ENCODE measurements around the gene CCDC120. TPM values are rescaled to one million over a fixed set of nuclear protein-coding genes. Genes with fewer than 3 reads are reported as not detected.

Gene CCDC120
- polyA plus RNA-seq, 1 donor from 2014 or later = 3.1 TPM

DNA sequence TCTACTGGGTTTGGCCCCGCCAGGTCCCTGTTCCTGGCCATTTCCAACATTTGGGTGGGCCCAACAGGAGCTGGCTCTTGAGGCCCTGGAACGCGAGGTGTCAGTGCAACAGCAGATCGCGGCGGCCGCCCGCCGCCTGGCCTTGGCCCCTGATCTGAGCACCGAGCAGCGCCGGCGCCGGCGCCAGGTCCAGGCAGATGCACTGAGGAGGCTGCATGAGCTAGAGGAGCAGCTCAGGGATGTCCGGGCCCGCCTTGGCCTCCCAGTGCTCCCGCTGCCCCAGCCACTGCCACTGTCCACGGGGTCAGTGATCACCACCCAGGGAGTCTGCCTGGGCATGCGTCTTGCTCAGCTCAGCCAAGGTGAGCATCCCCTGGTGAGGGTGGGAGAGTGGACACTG, 5.5 kb downstream of the CCDC120 start:
- Histone ChIP-seq H3K4me3 (ENCODE audit: low read length) (no peak overlapping the region), H3K9me2 (ENCODE audit: insufficient read depth, low read length) (no peaks in the 10 kb centered on the region), H3K9ac (ENCODE audit: low read length) (no peak overlapping the region), H3K27ac (ENCODE audit: low read length) (no peak overlapping the region), H3F3A (ENCODE audit: insufficient read depth, low read length, poor library complexity, severe bottlenecking) (no peaks in the 10 kb centered on the region), H3K9me3 (ENCODE audit: low read length) (no peaks in the 10 kb centered on the region), H3K79me2 (replicated peaks; ENCODE audit: insufficient read depth, low read length) (no peaks in the 10 kb centered on the region), H3K36me3 (ENCODE audit: insufficient read depth, low read length) (no peaks in the 10 kb centered on the region), H3K27me3 (ENCODE audit: insufficient read depth, low read depth, low read length) (no peaks in the 10 kb centered on the region), H4K20me1 (ENCODE audit: insufficient read depth) (no peaks in the 10 kb centered on the region), H2AFZ (ENCODE audit: low read depth, low read length) (no peak overlapping the region), H3K4me2 (ENCODE audit: low read length) (no peak overlapping the region)
- TF ChIP-seq EZH2 (IDR thresholded peaks at IDR 0.05; ENCODE audit: borderline replicate concordance, insufficient read depth, low read length, poor library complexity, severe bottlenecking) (no peak), POLR2AphosphoS5 (IDR thresholded peaks at IDR 0.05) (no peak), RAD21 (conservative IDR thresholded peaks at IDR 0.05) (no peak), SMC3 (conservative IDR thresholded peaks at IDR 0.05; ENCODE audit: poor library complexity) (no peak), EP300 (conservative IDR thresholded peaks at IDR 0.05; ENCODE audit: poor library complexity, severe bottlenecking) (no peak), TAF1 (IDR thresholded peaks at IDR 0.05; ENCODE audit: low read depth) (no peak), MXI1 (conservative IDR thresholded peaks at IDR 0.05; ENCODE audit: poor library complexity, severe bottlenecking) (no peak)
- TF ChIP-seq, protein P1, sequence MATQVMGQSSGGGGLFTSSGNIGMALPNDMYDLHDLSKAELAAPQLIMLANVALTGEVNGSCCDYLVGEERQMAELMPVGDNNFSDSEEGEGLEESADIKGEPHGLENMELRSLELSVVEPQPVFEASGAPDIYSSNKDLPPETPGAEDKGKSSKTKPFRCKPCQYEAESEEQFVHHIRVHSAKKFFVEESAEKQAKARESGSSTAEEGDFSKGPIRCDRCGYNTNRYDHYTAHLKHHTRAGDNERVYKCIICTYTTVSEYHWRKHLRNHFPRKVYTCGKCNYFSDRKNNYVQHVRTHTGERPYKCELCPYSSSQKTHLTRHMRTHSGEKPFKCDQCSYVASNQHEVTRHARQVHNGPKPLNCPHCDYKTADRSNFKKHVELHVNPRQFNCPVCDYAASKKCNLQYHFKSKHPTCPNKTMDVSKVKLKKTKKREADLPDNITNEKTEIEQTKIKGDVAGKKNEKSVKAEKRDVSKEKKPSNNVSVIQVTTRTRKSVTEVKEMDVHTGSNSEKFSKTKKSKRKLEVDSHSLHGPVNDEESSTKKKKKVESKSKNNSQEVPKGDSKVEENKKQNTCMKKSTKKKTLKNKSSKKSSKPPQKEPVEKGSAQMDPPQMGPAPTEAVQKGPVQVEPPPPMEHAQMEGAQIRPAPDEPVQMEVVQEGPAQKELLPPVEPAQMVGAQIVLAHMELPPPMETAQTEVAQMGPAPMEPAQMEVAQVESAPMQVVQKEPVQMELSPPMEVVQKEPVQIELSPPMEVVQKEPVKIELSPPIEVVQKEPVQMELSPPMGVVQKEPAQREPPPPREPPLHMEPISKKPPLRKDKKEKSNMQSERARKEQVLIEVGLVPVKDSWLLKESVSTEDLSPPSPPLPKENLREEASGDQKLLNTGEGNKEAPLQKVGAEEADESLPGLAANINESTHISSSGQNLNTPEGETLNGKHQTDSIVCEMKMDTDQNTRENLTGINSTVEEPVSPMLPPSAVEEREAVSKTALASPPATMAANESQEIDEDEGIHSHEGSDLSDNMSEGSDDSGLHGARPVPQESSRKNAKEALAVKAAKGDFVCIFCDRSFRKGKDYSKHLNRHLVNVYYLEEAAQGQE (IDR thresholded peaks at IDR 0.05; ENCODE audit: borderline replicate concordance) = no peak
- TF ChIP-seq, protein P2, sequence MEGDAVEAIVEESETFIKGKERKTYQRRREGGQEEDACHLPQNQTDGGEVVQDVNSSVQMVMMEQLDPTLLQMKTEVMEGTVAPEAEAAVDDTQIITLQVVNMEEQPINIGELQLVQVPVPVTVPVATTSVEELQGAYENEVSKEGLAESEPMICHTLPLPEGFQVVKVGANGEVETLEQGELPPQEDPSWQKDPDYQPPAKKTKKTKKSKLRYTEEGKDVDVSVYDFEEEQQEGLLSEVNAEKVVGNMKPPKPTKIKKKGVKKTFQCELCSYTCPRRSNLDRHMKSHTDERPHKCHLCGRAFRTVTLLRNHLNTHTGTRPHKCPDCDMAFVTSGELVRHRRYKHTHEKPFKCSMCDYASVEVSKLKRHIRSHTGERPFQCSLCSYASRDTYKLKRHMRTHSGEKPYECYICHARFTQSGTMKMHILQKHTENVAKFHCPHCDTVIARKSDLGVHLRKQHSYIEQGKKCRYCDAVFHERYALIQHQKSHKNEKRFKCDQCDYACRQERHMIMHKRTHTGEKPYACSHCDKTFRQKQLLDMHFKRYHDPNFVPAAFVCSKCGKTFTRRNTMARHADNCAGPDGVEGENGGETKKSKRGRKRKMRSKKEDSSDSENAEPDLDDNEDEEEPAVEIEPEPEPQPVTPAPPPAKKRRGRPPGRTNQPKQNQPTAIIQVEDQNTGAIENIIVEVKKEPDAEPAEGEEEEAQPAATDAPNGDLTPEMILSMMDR (IDR thresholded peaks at IDR 0.05; ENCODE audit: poor library complexity, severe bottlenecking) = no peak

DNA sequence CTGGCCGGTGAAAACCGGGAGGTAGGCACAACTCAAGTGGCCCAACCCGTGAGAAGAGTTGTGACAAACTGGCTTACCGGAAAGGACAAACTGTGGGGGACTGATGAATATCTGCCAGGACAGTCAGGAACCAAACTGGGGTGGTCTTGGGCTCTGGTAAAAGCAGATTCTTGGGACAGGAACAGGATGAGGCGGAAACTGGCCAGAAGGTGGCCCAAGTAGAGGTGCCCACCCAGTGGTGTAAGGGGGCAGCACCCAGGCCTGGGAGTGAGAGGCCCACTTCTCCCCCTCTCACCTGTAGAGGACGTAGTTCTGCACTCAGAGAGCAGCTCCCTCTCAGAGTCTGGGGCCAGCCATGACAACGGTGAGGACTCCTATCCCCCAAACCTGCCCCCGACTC, 5.9 kb downstream of the CCDC120 start:
- H3F3A ChIP-seq (ENCODE audit: insufficient read depth, low read length, poor library complexity, severe bottlenecking) = no peaks in the 10 kb centered on the region
- no peak overlapping the region for H3K9ac ChIP-seq (ENCODE audit: low read length)
- no peaks in the 10 kb centered on the region for H3K9me2 ChIP-seq (ENCODE audit: insufficient read depth, low read length)
- H3K27me3 ChIP-seq (ENCODE audit: insufficient read depth, low read depth, low read length) = no peaks in the 10 kb centered on the region
- H2AFZ ChIP-seq (ENCODE audit: low read depth, low read length) = no peak overlapping the region
- H3K36me3 ChIP-seq (ENCODE audit: insufficient read depth, low read length) = no peaks in the 10 kb centered on the region
- TF ChIP-seq EZH2 (IDR thresholded peaks at IDR 0.05; ENCODE audit: borderline replicate concordance, insufficient read depth, low read length, poor library complexity, severe bottlenecking) (no peak), RAD21 (conservative IDR thresholded peaks at IDR 0.05) (no peak)
- no peak overlapping the region for H3K4me3 ChIP-seq (ENCODE audit: low read length)
- H3K4me2 ChIP-seq (ENCODE audit: low read length) = no peak overlapping the region
- H3K27ac ChIP-seq (ENCODE audit: low read length) = no peak overlapping the region
- H3K79me2 ChIP-seq (replicated peaks; ENCODE audit: insufficient read depth, low read length) = no peaks in the 10 kb centered on the region
- no peaks in the 10 kb centered on the region for H4K20me1 ChIP-seq (ENCODE audit: insufficient read depth)
- no peaks in the 10 kb centered on the region for H3K9me3 ChIP-seq (ENCODE audit: low read length)

DNA sequence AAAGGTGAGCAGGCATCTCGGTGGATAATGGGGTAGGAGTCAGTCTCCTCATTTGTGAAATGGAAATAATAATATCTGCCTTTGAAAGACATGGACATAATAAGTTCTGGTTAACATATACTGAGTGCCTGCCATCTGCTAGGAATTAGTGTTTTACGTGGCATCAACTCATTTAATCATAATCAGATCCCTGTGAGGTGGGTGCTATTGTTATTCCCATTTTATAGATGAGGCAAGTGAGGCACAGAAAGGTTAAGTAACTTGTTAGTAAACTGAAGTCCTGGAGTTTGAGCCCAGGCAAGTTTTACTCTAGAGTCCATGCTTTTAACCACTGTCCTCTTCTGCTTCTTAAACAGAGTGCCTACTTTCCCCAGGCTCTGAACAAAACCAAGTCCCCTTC, 7.5 kb downstream of the CCDC120 start:
- Histone ChIP-seq H3K9ac (ENCODE audit: low read length) (no peak overlapping the region), H3K4me3 (ENCODE audit: low read length) (no peak overlapping the region), H3K27ac (ENCODE audit: low read length) (no peak overlapping the region), H2AFZ (ENCODE audit: low read depth, low read length) (no peak overlapping the region), H3K36me3 (ENCODE audit: insufficient read depth, low read length) (no peaks in the 10 kb centered on the region), H3K9me2 (ENCODE audit: insufficient read depth, low read length) (no peaks in the 10 kb centered on the region), H3K79me2 (replicated peaks; ENCODE audit: insufficient read depth, low read length) (no peaks in the 10 kb centered on the region), H3F3A (ENCODE audit: insufficient read depth, low read length, poor library complexity, severe bottlenecking) (no peaks in the 10 kb centered on the region), H3K27me3 (ENCODE audit: insufficient read depth, low read depth, low read length) (no peaks in the 10 kb centered on the region), H3K9me3 (ENCODE audit: low read length) (no peaks in the 10 kb centered on the region), H4K20me1 (ENCODE audit: insufficient read depth) (no peaks in the 10 kb centered on the region), H3K4me2 (ENCODE audit: low read length) (no peak overlapping the region)
- TF ChIP-seq, protein P1 (IDR thresholded peaks at IDR 0.05; ENCODE audit: borderline replicate concordance) = no peak
- TF ChIP-seq EZH2 (IDR thresholded peaks at IDR 0.05; ENCODE audit: borderline replicate concordance, insufficient read depth, low read length, poor library complexity, severe bottlenecking) (no peak), SMC3 (conservative IDR thresholded peaks at IDR 0.05; ENCODE audit: poor library complexity) (no peak), POLR2AphosphoS5 (IDR thresholded peaks at IDR 0.05) (no peak), RAD21 (conservative IDR thresholded peaks at IDR 0.05) (no peak), MXI1 (conservative IDR thresholded peaks at IDR 0.05; ENCODE audit: poor library complexity, severe bottlenecking) (no peak), TAF1 (IDR thresholded peaks at IDR 0.05; ENCODE audit: low read depth) (no peak), EP300 (conservative IDR thresholded peaks at IDR 0.05; ENCODE audit: poor library complexity, severe bottlenecking) (no peak)
- TF ChIP-seq, protein P2 (IDR thresholded peaks at IDR 0.05; ENCODE audit: poor library complexity, severe bottlenecking) = no peak

Measured in neural cell (in vitro differentiated cells).